Vagina (tissue), 2 donors: ENCODE data around the gene NR1H4. TPM values are rescaled to one million over a fixed set of nuclear protein-coding genes. Genes with fewer than 3 reads are reported as not detected.

Experiments
- DNase-seq, 2 donors: peaks; one replicate each; pipeline ENCODE4 v3.0.0-alpha.2; 2017; ENCODE audit errors: extremely low spot score in 2 of 2
- H3K27ac ChIP-seq: fragments of 200-600 bp; sonication (generic); one replicate; pipeline ENCODE4 v1.5.1; 2019
- H3K27me3 ChIP-seq: fragments of 200-600 bp; sonication (generic); one replicate; pipeline ENCODE4 v1.5.1; 2019
- H3K36me3 ChIP-seq, 2 donors: fragments of 200-600 bp; sonication (generic); one replicate each; pipeline ENCODE4 v1.5.1; 2017 to 2019
- H3K4me1 ChIP-seq: fragments of 200-600 bp; sonication (generic); one replicate; pipeline ENCODE4 v1.5.1; 2019
- H3K4me3 ChIP-seq, 2 donors: fragments of 200-600 bp; sonication (generic); 1 replicate in 1 of 2; 2 replicates in 1 of 2; pipeline ENCODE4 v1.5.1; 2016 to 2019
- H3K9me3 ChIP-seq: fragments of 200-600 bp; sonication (generic); one replicate; pipeline ENCODE4 v1.5.1; 2019
- CTCF ChIP-seq, 3 experiments: fragments of 450-650 bp in 2 of 3; fragments of 200-600 bp in 1 of 3; sonication (generic) in 1 of 3; IDR thresholded peaks; one replicate each; pipeline ENCODE4 v1.5.1; 2017 to 2019; ENCODE audit warnings: antibody characterized with exemption in 3 of 3, mild to moderate bottlenecking in 2 of 3, moderate library complexity in 2 of 3
- POLR2A ChIP-seq, 2 donors: fragments of 450-650 bp; IDR thresholded peaks; one replicate each; pipeline ENCODE4 v1.6.1; 2017; ENCODE audit warnings: antibody characterized with exemption in 2 of 2, mild to moderate bottlenecking in 2 of 2, moderate library complexity in 2 of 2
- POLR2AphosphoS5 ChIP-seq, 2 donors: sonication (generic); formaldehyde crosslinking; IDR thresholded peaks; one replicate each; pipeline ENCODE4 v1.9.0; 2017; ENCODE audit warnings: antibody characterized with exemption in 2 of 2, mild to moderate bottlenecking in 2 of 2, low read depth in 1 of 2; ENCODE audit not compliant: insufficient read depth in 1 of 2
- intact Hi-C: fragments of 100-400 bp; cut with DNase I; formaldehyde crosslinking; loops from one replicate; pipeline ENCODE4 v1.15.1; 2023
- total RNA-seq: library from RNA; depleted of rRNA; stranded (reverse); fragments of >200 nt; gene quantifications from one replicate; pipeline ENCODE4 v1.2.3, GENCODE V29; 2016

The NR1H4 gene
- total RNA-seq, 1 donor from 2014 or later = not detected

GRCh38 chr12:100485983-100486382 lies 12.3 kb downstream of the NR1H4 start:
- no peak for TF ChIP-seq POLR2A (IDR thresholded peaks at IDR 0.05)
- no peak for TF ChIP-seq CTCF (IDR thresholded peaks at IDR 0.05)
- TF ChIP-seq POLR2AphosphoS5 (IDR thresholded peaks at IDR 0.05; ENCODE audit: insufficient read depth in 1 of 2, low read depth in 1 of 2) = no peak
- Histone ChIP-seq H3K36me3 (no peaks in the 10 kb centered on the region), H3K27ac (no peak overlapping the region), H3K4me1 (no peaks in the 10 kb centered on the region), H3K27me3 (no peaks in the 10 kb centered on the region), H3K4me3 (no peak overlapping the region), H3K9me3 (no peaks in the 10 kb centered on the region)
- intact Hi-C loops = no loop called here
- DNase-seq = no peak

GRCh38 chr12:100489251-100489820 lies 15.7 kb downstream of the NR1H4 start:
- TF ChIP-seq POLR2A (IDR thresholded peaks at IDR 0.05) (no peak), POLR2AphosphoS5 (IDR thresholded peaks at IDR 0.05; ENCODE audit: insufficient read depth in 1 of 2, low read depth in 1 of 2) (no peak), CTCF (IDR thresholded peaks at IDR 0.05) (no peak)
- Histone ChIP-seq H3K27me3 (no peaks in the 10 kb centered on the region), H3K4me3 (no peak overlapping the region), H3K36me3 (no peaks in the 10 kb centered on the region), H3K4me1 (no peaks in the 10 kb centered on the region), H3K9me3 (no peaks in the 10 kb centered on the region), H3K27ac (no peak overlapping the region)
- intact Hi-C loops = no loop called here
- DNase-seq = no peak

- Histone ChIP-seq H3K27me3 (no peaks in the 10 kb centered on the region), H3K27ac (no peak overlapping the region), H3K36me3 (no peaks in the 10 kb centered on the region), H3K4me1 (no peaks in the 10 kb centered on the region), H3K9me3 (no peaks in the 10 kb centered on the region), H3K4me3 (no peak overlapping the region)
- TF ChIP-seq CTCF (IDR thresholded peaks at IDR 0.05) = no peak
- TF ChIP-seq POLR2A (IDR thresholded peaks at IDR 0.05) = no peak
- no peak for TF ChIP-seq POLR2AphosphoS5 (IDR thresholded peaks at IDR 0.05; ENCODE audit: insufficient read depth in 1 of 2, low read depth in 1 of 2)
- intact Hi-C loops = no loop called here
- no peak for DNase-seq
Observed at GRCh38 chr12:100490056-100490455, 16.4 kb downstream of the NR1H4 start.

GRCh38 chr12:100491104-100491503 lies 17.4 kb downstream of the NR1H4 start:
- no peaks in the 10 kb centered on the region for H3K27me3 ChIP-seq
- H3K4me1 ChIP-seq = no peaks in the 10 kb centered on the region
- DNase-seq = no peak
- intact Hi-C loops = no loop called here
- H3K36me3 ChIP-seq = no peaks in the 10 kb centered on the region
- H3K9me3 ChIP-seq = no peaks in the 10 kb centered on the region
- no peak overlapping the region for H3K27ac ChIP-seq
- no peak overlapping the region for H3K4me3 ChIP-seq
- TF ChIP-seq POLR2A (IDR thresholded peaks at IDR 0.05) (no peak), POLR2AphosphoS5 (IDR thresholded peaks at IDR 0.05; ENCODE audit: insufficient read depth in 1 of 2, low read depth in 1 of 2) (no peak), CTCF (IDR thresholded peaks at IDR 0.05) (no peak)

- Histone ChIP-seq H3K4me1 (no peaks in the 10 kb centered on the region), H3K27me3 (no peaks in the 10 kb centered on the region), H3K27ac (no peak overlapping the region), H3K9me3 (no peaks in the 10 kb centered on the region), H3K4me3 (no peak overlapping the region), H3K36me3 (no peaks in the 10 kb centered on the region)
- TF ChIP-seq POLR2AphosphoS5 (IDR thresholded peaks at IDR 0.05; ENCODE audit: insufficient read depth in 1 of 2, low read depth in 1 of 2) (no peak), POLR2A (IDR thresholded peaks at IDR 0.05) (no peak), CTCF (IDR thresholded peaks at IDR 0.05) (no peak)
- intact Hi-C loops = no loop called here
- DNase-seq = no peak
Observed at GRCh38 chr12:100493396-100494012, 19.8 kb downstream of the NR1H4 start.
